Iris pigment epithelial cell (primary cell): ENCODE measurements around the gene NEK4.
"Not testable (repeated sequence)": the region's sequence is repeated elsewhere in the genome, so short reads cannot be mapped to it uniquely, and the experiment has no call there.

Experiments
- DNase-seq: peaks from one replicate; pipeline ENCODE4 v3.0.0-alpha.2; 2011; ENCODE audit warnings: low read depth

Gene NEK4

GRCh38 chr3:52731590-52731989 lies 39.1 kb downstream of the NEK4 start:
- no peak for DNase-seq

GRCh38 chr3:52730681-52731080 lies 40.1 kb downstream of the NEK4 start:
- DNase-seq: peak; percentile 34

DNA sequence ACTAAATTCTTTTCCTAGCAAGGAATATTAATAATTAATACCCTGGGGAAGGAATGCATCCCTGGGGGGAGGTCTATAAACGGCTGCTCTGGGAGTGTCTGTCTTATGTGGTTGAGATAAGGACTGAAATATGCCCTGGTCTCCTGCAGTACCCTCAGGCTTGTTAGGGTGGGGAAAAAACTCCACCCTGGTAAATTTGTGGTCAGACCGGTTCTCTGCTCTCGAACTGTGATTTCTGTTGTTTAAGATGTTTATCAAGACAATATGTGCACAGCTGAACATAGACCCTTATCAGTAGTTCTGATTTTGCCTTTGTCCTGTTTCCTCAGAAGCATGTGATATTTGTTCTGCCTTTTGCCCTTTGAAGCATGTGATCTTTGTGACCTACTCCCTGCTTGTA lies 42.0 kb downstream of the NEK4 start:
- not testable (repeated sequence) for DNase-seq

DNA sequence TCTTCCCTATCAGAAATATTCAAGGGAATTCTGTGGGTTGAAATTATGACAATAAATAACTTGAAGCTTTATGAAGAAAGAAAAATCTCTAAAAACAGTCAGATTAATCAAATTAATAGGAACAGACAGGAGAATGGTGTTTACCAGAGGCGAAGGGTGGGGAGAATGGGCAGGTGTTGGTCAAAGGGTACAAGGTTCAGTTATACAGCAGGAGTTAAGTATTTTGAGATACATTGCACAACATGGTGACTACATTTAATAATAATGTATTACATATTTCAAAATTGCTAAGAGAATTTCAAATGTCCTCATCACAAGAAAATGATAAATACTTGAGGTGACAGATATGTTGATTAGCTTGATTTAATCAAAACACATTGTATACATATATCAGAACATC lies 46.2 kb downstream of the NEK4 start:
- no peak for DNase-seq

DNA sequence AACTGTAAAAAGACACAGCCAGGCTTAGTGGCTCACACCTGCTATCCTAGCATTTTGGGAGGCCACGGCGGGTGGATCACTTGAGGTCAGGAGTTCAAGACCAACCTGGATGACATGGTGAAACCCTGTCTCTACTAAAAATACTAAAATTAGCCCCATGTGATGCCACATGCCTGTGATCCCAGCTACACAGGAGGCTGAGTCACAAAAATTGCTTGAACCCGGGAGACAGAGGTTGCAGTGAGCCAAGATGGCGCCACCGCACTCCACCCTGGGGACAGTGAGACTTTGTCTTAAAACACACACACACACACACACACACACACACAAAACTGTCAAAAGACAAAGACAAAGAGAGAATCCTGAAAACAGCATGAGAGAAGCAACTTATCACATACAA lies 46.8 kb downstream of the NEK4 start:
- no peak for DNase-seq

GRCh38 chr3:52722491-52722890 lies 48.2 kb downstream of the NEK4 start:
- DNase-seq: no peak

DNA sequence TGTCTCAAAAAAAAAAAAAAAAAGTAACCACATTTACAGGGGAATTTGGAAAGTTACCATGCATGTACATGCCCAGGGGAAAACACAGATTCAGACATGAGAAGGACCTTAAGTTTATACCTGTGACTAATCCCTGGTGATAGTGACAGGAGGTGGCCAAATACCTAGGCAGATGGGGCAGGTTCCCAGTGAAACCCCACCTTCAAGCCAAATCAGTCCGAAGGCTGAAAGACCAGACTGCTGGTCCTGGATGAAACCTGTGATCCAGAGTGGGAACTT lies 49.1 kb downstream of the NEK4 start:
- DNase-seq: no peak

DNA sequence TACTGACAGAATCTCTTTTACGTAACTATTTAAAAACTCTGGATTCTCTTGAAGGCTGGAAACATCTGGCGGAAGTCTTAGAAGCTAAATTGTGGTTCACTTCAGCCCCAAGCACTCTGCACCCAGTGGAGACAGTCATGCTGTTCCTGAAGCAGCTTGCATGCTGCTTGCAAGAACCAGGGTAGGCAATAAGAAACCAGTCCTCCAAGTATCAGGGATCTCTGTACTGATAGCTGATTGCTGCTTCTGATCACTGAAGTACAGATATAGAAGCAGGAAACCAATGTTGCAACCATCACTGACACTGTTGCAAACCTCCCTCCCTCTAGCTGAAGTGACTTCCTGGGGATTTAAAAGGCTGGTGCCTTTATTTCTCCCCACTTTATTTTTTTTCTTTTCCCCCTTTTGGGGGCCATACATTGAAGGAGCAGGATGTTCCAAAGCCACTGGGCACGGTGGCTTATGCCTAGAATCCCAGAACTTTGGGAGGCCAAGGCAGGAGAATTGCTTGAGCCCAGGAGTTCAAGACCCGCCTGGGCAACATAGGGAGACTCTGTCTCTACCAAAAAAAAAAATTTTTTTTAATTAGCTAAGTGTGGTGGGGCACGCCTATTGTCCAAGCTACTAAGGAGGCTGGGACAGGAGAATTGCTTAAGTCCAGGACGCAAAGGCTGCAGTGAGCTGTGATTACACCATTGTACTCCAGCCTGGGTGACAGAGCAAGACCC lies 49.6 kb downstream of the NEK4 start:
- DNase-seq: no peak

DNA sequence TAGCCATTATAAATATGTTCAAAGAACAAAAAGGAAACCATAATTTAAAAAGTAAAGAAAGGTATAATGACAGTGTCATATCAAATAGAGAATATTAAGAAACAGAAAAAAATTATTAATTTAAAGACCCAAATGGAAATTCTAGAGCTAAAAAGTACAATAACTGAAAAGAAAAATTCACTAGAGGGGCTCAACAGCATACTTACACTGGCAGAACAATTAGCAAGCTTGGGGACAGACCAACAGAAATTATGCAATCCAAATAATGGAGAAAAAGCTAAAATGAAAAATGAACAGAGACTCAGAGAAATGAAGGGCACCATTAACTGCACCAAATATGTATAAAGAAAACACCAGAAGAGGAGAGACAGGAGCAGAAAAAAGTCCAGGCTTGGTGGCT lies 51.1 kb downstream of the NEK4 start:
- DNase-seq: no peak

DNA sequence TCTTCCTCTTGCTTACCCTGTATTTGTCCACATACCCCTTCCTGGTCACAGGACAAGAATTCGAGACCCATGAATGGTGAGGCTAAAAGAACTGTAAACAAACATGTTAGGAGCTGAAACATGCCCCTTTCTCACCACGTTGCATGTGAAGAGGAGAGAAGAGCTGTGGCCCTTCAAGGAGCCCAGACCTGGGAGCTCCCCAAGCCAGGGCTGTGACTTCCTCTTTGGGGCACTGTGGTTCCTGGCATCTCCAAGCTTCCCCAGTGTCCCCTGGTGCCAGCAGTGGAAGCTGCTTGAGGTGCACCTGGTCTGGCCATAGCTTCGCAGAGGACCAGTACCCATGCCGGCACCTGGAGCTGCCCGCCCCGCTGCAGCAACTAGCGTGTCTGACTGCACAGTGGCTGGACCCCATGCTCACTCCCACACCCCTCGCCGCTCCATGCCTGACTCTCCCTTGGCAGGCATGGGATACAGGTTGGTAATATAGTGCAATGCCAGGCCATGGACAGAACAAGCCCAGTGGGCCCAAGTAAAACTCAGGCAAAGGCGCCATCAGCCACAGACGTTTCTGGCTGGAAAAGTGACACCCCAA lies 54.9 kb downstream of the NEK4 start:
- DNase-seq: no peak

GRCh38 chr3:52714335-52715302 lies 56.1 kb downstream of the NEK4 start:
- DNase-seq: no peak

DNA sequence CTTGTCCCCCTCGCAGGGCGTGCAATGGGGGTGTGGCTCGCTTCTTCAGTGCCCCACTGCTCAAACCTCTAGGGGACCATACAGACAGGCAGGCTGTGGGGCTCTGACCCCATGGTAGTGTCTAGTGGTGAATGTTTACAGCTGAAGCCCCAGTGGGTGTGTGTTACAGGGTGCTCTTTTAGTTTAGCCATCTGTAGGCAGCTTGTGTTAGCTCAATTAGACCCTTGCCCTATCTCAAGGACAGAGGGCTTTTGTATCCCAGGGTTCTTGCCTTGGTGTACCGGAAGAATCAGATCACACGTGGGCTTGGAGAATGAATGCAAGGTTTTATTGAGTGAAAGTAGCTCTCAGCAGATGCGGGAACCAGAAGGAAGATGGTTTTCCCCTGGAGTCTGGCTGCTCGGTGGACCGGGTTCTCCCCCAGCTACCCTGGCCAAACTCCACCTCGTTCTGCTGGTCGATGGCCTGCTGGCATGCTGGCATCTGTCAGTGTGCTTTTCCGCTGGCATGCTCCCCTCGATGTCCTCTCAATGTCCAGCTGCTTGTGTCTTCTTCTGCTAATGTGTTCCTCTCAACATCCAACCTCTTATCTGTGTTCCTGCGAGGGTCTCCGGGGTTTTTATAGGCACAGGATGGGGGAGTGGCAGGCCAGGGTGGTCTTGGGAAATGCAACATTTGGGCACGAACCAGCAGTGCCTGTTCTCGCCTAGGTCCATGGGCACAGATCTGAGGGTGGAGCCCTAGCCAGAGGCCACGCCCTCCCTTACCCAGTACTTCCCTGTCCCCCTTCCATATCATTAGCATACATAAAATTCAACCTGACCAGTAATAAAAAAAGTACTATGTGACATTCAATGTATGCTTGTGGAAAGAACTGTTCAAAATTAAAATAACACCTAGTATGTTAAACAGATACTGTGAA lies 58.2 kb downstream of the NEK4 start:
- DNase-seq: no peak

- no peak for DNase-seq
Measured at GRCh38 chr3:52710512-52710911, 60.2 kb downstream of the NEK4 start.

DNA sequence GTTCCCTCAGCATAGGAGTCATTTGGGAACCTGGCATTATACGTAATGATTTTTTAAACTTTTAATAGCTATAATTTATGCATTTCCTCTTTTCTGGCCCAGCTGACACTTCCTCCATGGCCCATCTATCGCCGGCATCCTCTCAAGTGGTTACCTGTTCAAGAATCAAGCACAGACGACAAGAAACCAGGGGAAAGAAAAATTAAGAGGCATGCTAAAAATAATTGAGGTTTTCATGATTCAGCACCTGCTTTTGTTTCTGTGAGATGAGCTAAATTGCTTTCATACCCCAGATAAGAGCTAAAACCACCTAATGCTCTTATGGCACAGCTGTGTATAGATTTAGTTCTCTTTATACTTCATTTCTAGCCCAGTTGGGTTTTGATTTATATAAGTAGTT lies 63.2 kb downstream of the NEK4 start:
- no peak for DNase-seq

GRCh38 chr3:52705688-52706686 lies 64.8 kb downstream of the NEK4 start, which contains the start of the genes GLT8D1 and SPCS1:
Gene GLT8D1 (minus strand): TSS chr3:52705791. CDS start chr3:52700460, 5,331 bp downstream.
Gene SPCS1 (plus strand): TSS chr3:52706106. CDS start chr3:52706247, 141 bp downstream.
- DNase-seq: peak; percentile 88

DNA sequence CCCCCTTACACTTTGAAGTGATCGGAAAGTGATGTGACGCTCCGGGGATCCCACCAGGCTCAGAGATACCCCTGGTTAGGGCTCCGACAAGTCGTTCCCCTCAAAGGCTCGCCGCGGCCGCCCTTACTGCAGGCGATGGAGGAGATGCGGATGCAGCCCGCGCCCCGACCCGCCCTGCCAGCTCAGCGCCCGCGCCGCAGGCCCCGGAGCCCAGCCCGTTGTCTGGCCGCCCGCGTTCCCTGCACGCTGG lies 65.4 kb downstream of the NEK4 start:
- DNase-seq: no peak

DNA sequence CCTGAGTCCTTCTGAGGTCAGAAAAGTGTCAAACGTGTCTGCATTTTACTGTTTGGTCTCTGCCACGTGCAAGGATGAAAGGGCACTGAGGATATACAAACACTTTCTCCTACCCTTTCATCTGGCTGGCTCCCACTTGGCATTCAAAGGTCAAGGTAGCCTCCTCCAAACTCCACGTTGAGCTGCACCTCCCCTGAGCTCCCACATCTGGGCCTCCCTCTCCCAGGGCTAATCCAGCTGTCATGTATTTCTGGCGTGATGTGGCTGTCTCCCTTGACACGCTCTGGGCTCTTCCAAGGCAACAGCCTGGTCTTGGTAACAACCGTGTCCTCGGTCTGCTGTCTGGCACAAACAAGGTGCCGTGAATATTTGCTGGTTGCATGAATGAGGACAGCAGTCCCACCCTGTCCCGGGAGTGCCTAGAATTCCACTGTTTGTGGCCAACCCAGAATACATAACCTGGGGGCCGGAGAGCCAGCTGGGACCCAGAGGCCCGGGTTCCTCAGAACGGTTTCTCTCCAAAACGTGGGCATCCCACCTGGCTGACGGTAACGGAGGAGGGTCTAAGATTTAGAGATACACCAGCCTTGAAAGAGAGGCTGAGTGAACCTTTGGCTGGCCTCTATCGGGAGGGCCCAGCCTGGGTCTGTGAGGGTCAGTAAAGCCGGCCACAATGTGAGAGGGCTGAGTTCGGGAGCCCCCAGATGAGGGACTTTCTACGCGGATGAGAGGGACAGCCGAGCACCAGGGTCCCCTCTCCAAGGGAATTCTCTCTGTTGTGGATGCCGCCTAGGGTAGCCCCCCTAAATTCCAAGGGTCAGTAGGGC lies 65.9 kb downstream of the NEK4 start:
- peak; percentile 27 for DNase-seq

- DNase-seq: no peak
Measured at GRCh38 chr3:52703341-52703740, 67.4 kb downstream of the NEK4 start.

GRCh38 chr3:52697632-52697965 lies 73.1 kb downstream of the NEK4 start:
- no peak for DNase-seq
